ENCODE results near the gene TMEM11. TPM values are rescaled to one million over a fixed set of nuclear protein-coding genes. Genes with fewer than 3 reads are reported as not detected.

TMEM11 gene
- total RNA-seq, 1 experiment from 2014 or later: 32.5 TPM

DNA sequence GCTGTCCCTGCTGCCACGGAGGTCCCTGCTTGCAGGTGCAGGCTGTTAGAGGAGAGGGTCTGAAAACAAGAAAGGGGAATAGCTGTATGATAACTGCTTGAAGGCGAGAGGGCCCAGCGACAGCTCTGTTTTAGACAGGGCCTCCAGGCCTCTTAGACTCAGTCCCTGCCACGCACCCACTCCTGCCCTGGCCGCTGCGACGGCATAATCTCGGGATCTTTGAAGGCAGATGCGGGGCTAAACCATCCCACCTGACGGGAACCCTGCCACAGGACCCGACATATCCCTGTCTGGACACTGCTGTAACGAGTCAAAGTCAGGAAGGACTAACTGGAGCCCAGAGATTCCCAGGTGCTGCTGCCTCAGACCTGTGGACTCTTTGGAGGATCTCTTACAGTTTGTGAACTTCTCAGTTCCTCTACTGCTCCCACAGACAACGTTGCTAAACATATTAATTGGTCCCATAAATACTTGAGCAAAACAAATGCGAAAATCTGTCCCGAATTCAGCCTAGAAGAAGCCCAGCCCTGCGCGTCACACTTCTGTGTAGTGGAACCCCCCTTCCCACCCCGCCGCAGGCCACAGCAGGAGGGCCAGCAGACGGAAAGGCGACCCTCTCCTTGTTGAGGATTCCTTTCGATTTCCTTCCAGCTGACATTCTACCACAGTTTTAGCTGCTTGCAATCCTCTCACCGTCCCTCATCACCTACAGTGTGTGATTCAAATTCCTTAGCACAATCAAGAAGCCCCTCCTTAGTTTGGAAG, 998 bp upstream of the TMEM11 start:
- Histone ChIP-seq H2BK12ac (ENCODE audit: insufficient read length, low read depth, low read length) (no peak overlapping the region), H3K23ac (ENCODE audit: insufficient read length, low read depth, low read length) (no peak overlapping the region), H2BK15ac (ENCODE audit: low read depth, low read length) (no peak overlapping the region), H4K5ac (ENCODE audit: insufficient read length, low read depth, low read length) (no peak overlapping the region), H2BK20ac (ENCODE audit: low read depth, low read length, poor library complexity, severe bottlenecking) (no peak overlapping the region), H3K18ac (ENCODE audit: insufficient read length, low read depth, low read length) (no peak overlapping the region), H3K79me2 (ENCODE audit: insufficient read depth, low read length) (peaks cover 35% of the 10 kb centered on the region), H2AK5ac (ENCODE audit: insufficient read length, low read length) (no peak overlapping the region), H3K56ac (ENCODE audit: insufficient read length, low read depth, low read length) (no peak overlapping the region), H2AFZ (ENCODE audit: low read length) (no peak overlapping the region), H3K4me2 (ENCODE audit: insufficient read depth, insufficient read length, low read length) (peak overlapping the region; percentile 55), H3K14ac (ENCODE audit: insufficient read depth, low read length) (no peak overlapping the region), H3K9ac (ENCODE audit: extremely low read depth, insufficient read length, low read length) (peak overlapping the region; percentile 42), H3K23me2 (ENCODE audit: insufficient read length, low read depth, low read length, poor library complexity, severe bottlenecking) (peaks cover 17% of the 10 kb centered on the region), H4K91ac (ENCODE audit: insufficient read length, low read depth, low read length) (no peak overlapping the region), H4K20me1 (ENCODE audit: control insufficient read depth, insufficient read depth, insufficient read length) (peaks cover 3% of the 10 kb centered on the region), H2BK120ac (ENCODE audit: low read depth, low read length, poor library complexity, severe bottlenecking) (no peak overlapping the region), H3T11ph (ENCODE audit: low read length) (no peak overlapping the region), H3K27me3 (ENCODE audit: insufficient read depth, low read length) (no peaks in the 10 kb centered on the region), H3K4ac (ENCODE audit: low read depth, low read length) (no peak overlapping the region), H3K27ac (ENCODE audit: insufficient read length, low read depth, low read length) (no peak overlapping the region), H3K9me3 (ENCODE audit: control insufficient read depth, low read depth, low read length) (no peaks in the 10 kb centered on the region), H2BK5ac (ENCODE audit: insufficient read length, low read length) (no peak overlapping the region), H3K79me1 (ENCODE audit: insufficient read depth, low read depth, low read length, poor library complexity, severe bottlenecking) (peaks cover 4% of the 10 kb centered on the region), H3K4me1 (ENCODE audit: insufficient read depth, low read length) (peaks cover 2% of the 10 kb centered on the region; the same call in 1 of the 2 replicates), H4K8ac (replicated peaks; ENCODE audit: insufficient read length, low read depth, low read length) (no peak overlapping the region)
- TF ChIP-seq, protein P1, sequence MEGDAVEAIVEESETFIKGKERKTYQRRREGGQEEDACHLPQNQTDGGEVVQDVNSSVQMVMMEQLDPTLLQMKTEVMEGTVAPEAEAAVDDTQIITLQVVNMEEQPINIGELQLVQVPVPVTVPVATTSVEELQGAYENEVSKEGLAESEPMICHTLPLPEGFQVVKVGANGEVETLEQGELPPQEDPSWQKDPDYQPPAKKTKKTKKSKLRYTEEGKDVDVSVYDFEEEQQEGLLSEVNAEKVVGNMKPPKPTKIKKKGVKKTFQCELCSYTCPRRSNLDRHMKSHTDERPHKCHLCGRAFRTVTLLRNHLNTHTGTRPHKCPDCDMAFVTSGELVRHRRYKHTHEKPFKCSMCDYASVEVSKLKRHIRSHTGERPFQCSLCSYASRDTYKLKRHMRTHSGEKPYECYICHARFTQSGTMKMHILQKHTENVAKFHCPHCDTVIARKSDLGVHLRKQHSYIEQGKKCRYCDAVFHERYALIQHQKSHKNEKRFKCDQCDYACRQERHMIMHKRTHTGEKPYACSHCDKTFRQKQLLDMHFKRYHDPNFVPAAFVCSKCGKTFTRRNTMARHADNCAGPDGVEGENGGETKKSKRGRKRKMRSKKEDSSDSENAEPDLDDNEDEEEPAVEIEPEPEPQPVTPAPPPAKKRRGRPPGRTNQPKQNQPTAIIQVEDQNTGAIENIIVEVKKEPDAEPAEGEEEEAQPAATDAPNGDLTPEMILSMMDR (conservative IDR thresholded peaks at IDR 0.05): no peak
- peak overlapping the region; percentile 46 to 94 (median 92); a peak in 6 of 7 replicates for H3K27ac Mint-ChIP-seq
- DNase-seq: peak; percentile 69
- H3K4me3 Mint-ChIP-seq: peak overlapping the region; percentile 82 to 93
- peaks cover 4 to 13% (median 6%) of the 10 kb centered on the region in 3 experiments; a peak in 5 of 7 replicates for H3K36me3 Mint-ChIP-seq (ENCODE audit: insufficient read depth in 1 of 3, low read depth in 3 of 3)
- peaks cover 46 to 48% of the 10 kb centered on the region in 2 experiments for H3K4me1 Mint-ChIP-seq
- WGBS (ENCODE audit: extremely low coverage, insufficient read length, low lambda C conversion rate): no CpG with 5 or more reads among the region's 23 CpGs
- H3K9me3 Mint-ChIP-seq: no peaks in the 10 kb centered on the region
- H3K27me3 Mint-ChIP-seq (ENCODE audit: low read depth): no peaks in the 10 kb centered on the region
